Measurements from ENCODE around the gene EBI3.

EBI3 gene

DNA sequence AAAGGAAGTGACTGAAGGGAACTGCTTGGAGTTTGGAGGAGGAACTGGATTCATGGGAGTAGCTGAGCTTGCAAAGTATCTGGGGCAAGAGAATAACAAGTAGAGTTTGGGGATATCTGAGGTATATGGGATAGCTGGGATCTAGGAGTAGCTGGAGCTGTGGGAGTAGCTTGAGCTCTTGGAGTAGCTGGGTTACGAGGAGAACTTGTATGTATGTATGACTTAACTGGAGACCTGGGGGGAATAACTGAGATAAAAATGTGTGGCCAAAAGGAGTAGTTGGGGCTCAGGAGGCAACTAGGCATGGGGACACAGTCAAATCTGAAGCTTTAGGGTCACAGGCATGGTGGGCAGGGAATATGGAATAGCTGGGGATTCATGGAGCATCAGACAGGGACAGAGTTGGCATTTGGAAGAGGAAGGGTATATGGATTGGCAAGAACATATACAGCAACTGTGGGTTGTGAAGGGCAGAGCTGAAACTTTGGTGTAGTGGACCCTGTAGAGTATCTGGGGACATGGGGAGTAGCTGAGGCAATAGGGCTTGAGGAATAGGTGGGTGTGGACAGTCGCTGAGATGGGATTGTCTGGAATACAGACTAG is 28.3 kb upstream of the EBI3 start:
- Histone ChIP-seq H3K4me3 (ENCODE audit: low read length in 2 of 2) (no peak overlapping the region), H3K9ac (ENCODE audit: low read depth in 1 of 2, low read length in 2 of 2) (no peak overlapping the region), H3K27ac (ENCODE audit: low read depth in 2 of 2, low read length in 2 of 2) (no peak overlapping the region), H3K9me3 (ENCODE audit: control insufficient read depth in 2 of 2, low read length in 2 of 2) (no peaks in the 10 kb centered on the region), H3K27me3 (ENCODE audit: control insufficient read depth in 2 of 2, insufficient read depth in 2 of 2, low read length in 2 of 2) (peaks cover 20 to 24% of the 10 kb centered on the region in 2 donors), H3K4me1 (ENCODE audit: control insufficient read depth in 2 of 2, insufficient read depth in 2 of 2, low read length in 2 of 2) (no peaks in the 10 kb centered on the region), H3K36me3 (ENCODE audit: control insufficient read depth in 2 of 2, insufficient read depth in 2 of 2, low read length in 2 of 2) (no peaks in the 10 kb centered on the region)

DNA sequence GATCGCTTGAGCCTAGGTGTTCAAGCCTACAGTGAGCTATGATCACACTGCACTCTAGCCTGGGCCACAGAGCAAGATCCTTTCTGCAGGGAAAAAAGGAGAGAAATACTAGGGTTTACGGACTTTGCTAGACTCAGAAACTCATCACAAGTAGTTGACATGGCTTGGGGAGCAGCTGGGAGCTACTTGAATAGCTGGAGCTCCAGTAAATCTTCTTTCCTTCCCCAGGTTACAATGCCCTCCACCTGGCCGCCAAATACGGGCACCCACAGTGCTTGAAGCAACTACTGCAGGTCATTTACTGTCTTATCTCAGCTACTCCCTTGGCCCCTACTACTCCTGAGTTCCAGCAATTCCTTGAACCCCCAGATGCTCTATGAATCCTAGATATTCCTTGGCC is 27.5 kb upstream of the EBI3 start:
- Histone ChIP-seq H3K4me1 (ENCODE audit: control insufficient read depth in 2 of 2, insufficient read depth in 2 of 2, low read length in 2 of 2) (no peaks in the 10 kb centered on the region), H3K9me3 (ENCODE audit: control insufficient read depth in 2 of 2, low read length in 2 of 2) (no peaks in the 10 kb centered on the region), H3K36me3 (ENCODE audit: control insufficient read depth in 2 of 2, insufficient read depth in 2 of 2, low read length in 2 of 2) (no peaks in the 10 kb centered on the region)

DNA sequence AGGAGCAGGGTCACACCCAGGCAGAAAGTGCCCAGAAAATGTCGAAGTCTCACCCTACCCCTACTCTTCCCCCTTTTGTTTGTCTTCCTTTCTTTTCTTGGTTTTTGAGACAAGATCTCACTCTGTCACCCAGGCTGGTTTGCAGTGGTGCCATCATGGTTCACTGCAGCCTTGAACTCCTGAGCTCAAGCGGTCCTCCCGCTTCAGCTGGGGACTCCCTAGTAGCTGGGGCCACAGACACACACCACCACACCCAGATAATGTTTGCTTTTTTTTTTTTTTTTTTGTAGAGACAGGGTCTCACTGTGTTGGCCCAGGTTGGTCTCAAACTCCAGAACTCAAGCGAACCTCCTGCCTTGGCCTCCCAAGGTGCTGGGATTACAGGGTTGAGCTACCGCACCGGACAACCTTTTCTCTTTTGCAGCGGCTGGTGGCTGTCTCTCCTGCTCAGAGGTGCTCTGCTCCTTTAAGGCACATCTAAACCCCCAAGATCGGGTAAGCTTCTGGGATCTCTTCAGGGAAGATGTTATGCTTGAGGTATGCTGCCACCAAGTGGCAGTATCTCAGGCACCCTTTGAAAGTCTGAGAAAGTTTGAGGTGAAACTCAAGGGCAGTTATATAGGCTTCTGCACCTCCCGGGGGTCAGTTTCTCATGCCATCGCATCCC is 22.4 kb upstream of the EBI3 start:
- H3K27ac ChIP-seq (ENCODE audit: low read depth in 2 of 2, low read length in 2 of 2) = no peak overlapping the region
- no peaks in the 10 kb centered on the region for H3K9me3 ChIP-seq (ENCODE audit: control insufficient read depth in 2 of 2, low read length in 2 of 2)
- no peaks in the 10 kb centered on the region for H3K4me1 ChIP-seq (ENCODE audit: control insufficient read depth in 2 of 2, insufficient read depth in 2 of 2, low read length in 2 of 2)
- no peak overlapping the region for H3K9ac ChIP-seq (ENCODE audit: low read depth in 1 of 2, low read length in 2 of 2)
- no peak overlapping the region for H3K4me3 ChIP-seq (ENCODE audit: low read length in 2 of 2)
- H3K36me3 ChIP-seq (ENCODE audit: control insufficient read depth in 2 of 2, insufficient read depth in 2 of 2, low read length in 2 of 2) = no peaks in the 10 kb centered on the region
- H3K27me3 ChIP-seq (ENCODE audit: control insufficient read depth in 2 of 2, insufficient read depth in 2 of 2, low read length in 2 of 2) = peaks cover 0 to 3% of the 10 kb centered on the region in 2 donors

More for the DNA sequence above, 27.5 kb upstream of the EBI3 start:
- no peak overlapping the region for H3K27ac ChIP-seq (ENCODE audit: low read depth in 2 of 2, low read length in 2 of 2)
- H3K27me3 ChIP-seq (ENCODE audit: control insufficient read depth in 2 of 2, insufficient read depth in 2 of 2, low read length in 2 of 2) = peaks cover 17 to 21% of the 10 kb centered on the region in 2 donors
- H3K4me3 ChIP-seq (ENCODE audit: low read length in 2 of 2) = no peak overlapping the region
- no peak overlapping the region for H3K9ac ChIP-seq (ENCODE audit: low read depth in 1 of 2, low read length in 2 of 2)

DNA sequence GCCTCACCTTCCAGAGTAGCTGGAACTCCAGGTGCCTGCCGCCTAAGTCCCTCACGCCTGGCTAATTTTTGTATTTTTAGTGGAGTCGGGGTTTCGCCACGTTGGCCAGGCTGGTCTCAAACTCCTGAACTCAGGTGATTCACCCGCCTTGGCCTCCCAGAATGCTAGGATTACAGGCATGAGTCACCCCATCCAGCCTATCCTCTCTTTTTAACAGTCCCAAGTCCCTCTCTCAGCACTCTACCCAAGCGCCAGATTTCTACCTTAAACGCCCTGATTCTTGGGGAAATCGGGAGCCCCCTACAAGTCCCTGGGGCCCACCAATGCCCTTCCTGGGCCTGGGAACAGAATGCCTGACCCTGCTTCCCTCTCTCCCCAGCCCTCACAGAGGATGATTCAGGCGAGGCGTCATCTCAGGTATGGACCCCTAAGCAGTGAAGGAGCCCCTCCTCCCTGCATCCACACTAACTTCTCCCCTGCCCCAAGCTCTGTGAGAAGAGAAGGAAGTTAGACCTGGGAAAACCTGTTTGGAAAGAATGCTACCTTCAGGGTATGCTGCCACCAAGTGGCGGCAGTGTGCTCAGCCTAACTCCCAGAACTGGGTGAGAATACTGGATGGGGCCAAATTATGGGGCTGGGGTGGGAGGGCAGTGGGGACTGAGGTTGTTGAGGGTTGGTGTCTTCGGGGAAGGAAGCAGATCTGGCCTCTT is 20.8 kb upstream of the EBI3 start:
- Histone ChIP-seq H3K4me3 (ENCODE audit: low read length in 2 of 2) (no peak overlapping the region), H3K36me3 (ENCODE audit: control insufficient read depth in 2 of 2, insufficient read depth in 2 of 2, low read length in 2 of 2) (no peaks in the 10 kb centered on the region), H3K4me1 (ENCODE audit: control insufficient read depth in 2 of 2, insufficient read depth in 2 of 2, low read length in 2 of 2) (no peaks in the 10 kb centered on the region), H3K9me3 (ENCODE audit: control insufficient read depth in 2 of 2, low read length in 2 of 2) (no peaks in the 10 kb centered on the region), H3K9ac (ENCODE audit: low read depth in 1 of 2, low read length in 2 of 2) (no peak overlapping the region), H3K27me3 (ENCODE audit: control insufficient read depth in 2 of 2, insufficient read depth in 2 of 2, low read length in 2 of 2) (peaks cover 2 to 3% of the 10 kb centered on the region in 2 donors), H3K27ac (ENCODE audit: low read depth in 2 of 2, low read length in 2 of 2) (no peak overlapping the region)

DNA sequence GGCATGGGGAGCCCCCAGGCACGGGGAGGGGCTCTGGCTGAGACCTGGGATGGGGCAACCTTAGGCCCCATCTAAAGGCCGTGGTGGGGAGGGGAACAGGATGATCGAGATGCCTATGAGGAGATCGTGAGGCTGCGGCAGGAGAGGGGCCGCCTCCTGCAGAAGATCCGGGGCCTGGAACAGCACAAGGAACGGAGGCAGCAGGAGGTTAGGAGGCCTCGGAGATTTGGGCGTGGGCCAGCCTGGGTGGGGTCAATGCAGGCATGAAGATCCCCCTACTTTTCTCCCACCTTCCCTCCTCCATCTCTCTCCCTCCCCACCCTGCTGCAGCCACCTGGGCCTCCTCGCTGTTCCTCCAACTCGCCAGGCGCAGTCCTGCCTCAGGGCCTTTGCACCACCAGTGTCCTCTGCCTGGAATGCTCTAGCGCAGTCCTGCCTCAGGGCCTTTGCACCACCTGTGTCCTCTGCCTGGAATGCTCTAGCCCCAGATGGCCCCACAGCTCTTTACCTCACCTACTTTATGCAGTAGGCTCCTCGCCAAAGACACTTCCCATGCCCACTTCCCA is 19.1 kb upstream of the EBI3 start:
- Histone ChIP-seq H3K27me3 (ENCODE audit: control insufficient read depth in 2 of 2, insufficient read depth in 2 of 2, low read length in 2 of 2) (peaks cover 2 to 3% of the 10 kb centered on the region in 2 donors), H3K36me3 (ENCODE audit: control insufficient read depth in 2 of 2, insufficient read depth in 2 of 2, low read length in 2 of 2) (no peaks in the 10 kb centered on the region), H3K9ac (ENCODE audit: low read depth in 1 of 2, low read length in 2 of 2) (no peak overlapping the region), H3K4me1 (ENCODE audit: control insufficient read depth in 2 of 2, insufficient read depth in 2 of 2, low read length in 2 of 2) (no peaks in the 10 kb centered on the region), H3K4me3 (ENCODE audit: low read length in 2 of 2) (no peak overlapping the region), H3K27ac (ENCODE audit: low read depth in 2 of 2, low read length in 2 of 2) (no peak overlapping the region), H3K9me3 (ENCODE audit: control insufficient read depth in 2 of 2, low read length in 2 of 2) (no peaks in the 10 kb centered on the region)

DNA sequence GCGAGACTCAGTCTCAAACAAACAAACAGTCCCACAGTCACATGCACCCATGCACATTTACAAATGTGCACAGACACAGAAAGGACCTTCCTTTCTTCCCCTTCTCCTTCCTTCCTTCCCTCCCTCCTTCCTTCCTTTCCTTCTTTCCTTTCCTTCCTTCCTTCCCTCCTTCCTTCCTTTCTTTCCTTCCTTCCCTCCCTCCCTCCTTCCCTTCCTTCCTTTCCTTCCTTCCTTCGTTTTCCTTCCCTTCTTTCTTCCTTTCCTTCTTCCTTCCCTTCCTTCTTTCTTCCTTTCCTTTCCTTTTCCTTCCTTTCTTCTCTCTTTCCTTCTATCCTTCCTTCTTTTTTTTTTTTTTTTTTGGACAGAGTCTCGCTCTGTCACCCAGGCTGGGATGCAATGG is 16.2 kb upstream of the EBI3 start:
- peaks cover 2 to 3% of the 10 kb centered on the region in 2 donors for H3K27me3 ChIP-seq (ENCODE audit: control insufficient read depth in 2 of 2, insufficient read depth in 2 of 2, low read length in 2 of 2)
- H3K27ac ChIP-seq (ENCODE audit: low read depth in 2 of 2, low read length in 2 of 2) = no peak overlapping the region
- H3K36me3 ChIP-seq (ENCODE audit: control insufficient read depth in 2 of 2, insufficient read depth in 2 of 2, low read length in 2 of 2) = no peaks in the 10 kb centered on the region
- no peaks in the 10 kb centered on the region for H3K9me3 ChIP-seq (ENCODE audit: control insufficient read depth in 2 of 2, low read length in 2 of 2)
- no peak overlapping the region for H3K9ac ChIP-seq (ENCODE audit: low read depth in 1 of 2, low read length in 2 of 2)
- H3K4me3 ChIP-seq (ENCODE audit: low read length in 2 of 2) = no peak overlapping the region
- H3K4me1 ChIP-seq (ENCODE audit: control insufficient read depth in 2 of 2, insufficient read depth in 2 of 2, low read length in 2 of 2) = no peaks in the 10 kb centered on the region

DNA sequence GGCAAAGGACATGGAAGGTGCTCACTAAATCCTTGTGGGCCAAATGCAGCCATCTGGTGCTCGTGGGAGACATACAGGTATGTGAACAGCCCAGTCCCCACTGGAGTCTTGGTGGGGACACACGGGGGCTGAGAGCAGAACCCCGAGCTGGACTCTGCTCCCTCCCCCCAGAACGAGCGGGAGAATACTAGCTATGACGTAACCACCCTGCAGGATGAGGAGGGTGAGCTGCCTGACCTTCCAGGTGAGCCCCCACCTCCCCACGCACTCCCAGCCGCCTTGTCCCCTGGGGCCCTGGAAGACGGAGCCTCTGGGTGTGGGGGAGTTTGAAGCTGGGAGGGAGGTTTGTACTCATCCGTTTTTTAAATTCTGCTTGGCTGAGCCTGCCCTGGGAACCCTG is 13.5 kb upstream of the EBI3 start:
- Histone ChIP-seq H3K9ac (ENCODE audit: low read depth in 1 of 2, low read length in 2 of 2) (no peak overlapping the region), H3K4me3 (ENCODE audit: low read length in 2 of 2) (no peak overlapping the region), H3K27ac (ENCODE audit: low read depth in 2 of 2, low read length in 2 of 2) (no peak overlapping the region), H3K9me3 (ENCODE audit: control insufficient read depth in 2 of 2, low read length in 2 of 2) (no peaks in the 10 kb centered on the region), H3K36me3 (ENCODE audit: control insufficient read depth in 2 of 2, insufficient read depth in 2 of 2, low read length in 2 of 2) (no peaks in the 10 kb centered on the region), H3K27me3 (ENCODE audit: control insufficient read depth in 2 of 2, insufficient read depth in 2 of 2, low read length in 2 of 2) (peaks cover 2 to 3% of the 10 kb centered on the region in 2 donors), H3K4me1 (ENCODE audit: control insufficient read depth in 2 of 2, insufficient read depth in 2 of 2, low read length in 2 of 2) (no peaks in the 10 kb centered on the region)

DNA sequence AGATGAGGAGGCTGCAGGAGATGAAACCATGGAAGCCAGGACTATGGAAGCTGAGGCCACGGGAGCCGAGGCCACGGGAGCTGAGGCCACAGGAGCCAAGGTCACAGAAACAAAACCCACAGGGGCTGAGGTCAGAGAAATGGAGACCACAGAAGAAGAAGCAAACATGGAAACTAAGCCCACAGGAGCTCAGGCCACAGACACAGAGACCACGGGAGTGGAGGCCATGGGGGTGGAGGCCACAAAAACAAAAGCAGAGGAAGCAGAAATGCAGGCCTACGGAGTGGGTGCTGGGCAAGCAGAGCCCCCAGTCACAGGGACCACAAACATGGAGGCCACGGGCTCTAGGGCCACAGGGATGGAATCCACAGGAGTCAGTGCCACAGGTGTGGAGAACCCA is 12.5 kb upstream of the EBI3 start:
- Histone ChIP-seq H3K27me3 (ENCODE audit: control insufficient read depth in 2 of 2, insufficient read depth in 2 of 2, low read length in 2 of 2) (peaks cover 2 to 3% of the 10 kb centered on the region in 2 donors), H3K4me1 (ENCODE audit: control insufficient read depth in 2 of 2, insufficient read depth in 2 of 2, low read length in 2 of 2) (no peaks in the 10 kb centered on the region), H3K36me3 (ENCODE audit: control insufficient read depth in 2 of 2, insufficient read depth in 2 of 2, low read length in 2 of 2) (no peaks in the 10 kb centered on the region), H3K9me3 (ENCODE audit: control insufficient read depth in 2 of 2, low read length in 2 of 2) (no peaks in the 10 kb centered on the region), H3K4me3 (ENCODE audit: low read length in 2 of 2) (no peak overlapping the region), H3K27ac (ENCODE audit: low read depth in 2 of 2, low read length in 2 of 2) (no peak overlapping the region), H3K9ac (ENCODE audit: low read depth in 1 of 2, low read length in 2 of 2) (no peak overlapping the region)

DNA sequence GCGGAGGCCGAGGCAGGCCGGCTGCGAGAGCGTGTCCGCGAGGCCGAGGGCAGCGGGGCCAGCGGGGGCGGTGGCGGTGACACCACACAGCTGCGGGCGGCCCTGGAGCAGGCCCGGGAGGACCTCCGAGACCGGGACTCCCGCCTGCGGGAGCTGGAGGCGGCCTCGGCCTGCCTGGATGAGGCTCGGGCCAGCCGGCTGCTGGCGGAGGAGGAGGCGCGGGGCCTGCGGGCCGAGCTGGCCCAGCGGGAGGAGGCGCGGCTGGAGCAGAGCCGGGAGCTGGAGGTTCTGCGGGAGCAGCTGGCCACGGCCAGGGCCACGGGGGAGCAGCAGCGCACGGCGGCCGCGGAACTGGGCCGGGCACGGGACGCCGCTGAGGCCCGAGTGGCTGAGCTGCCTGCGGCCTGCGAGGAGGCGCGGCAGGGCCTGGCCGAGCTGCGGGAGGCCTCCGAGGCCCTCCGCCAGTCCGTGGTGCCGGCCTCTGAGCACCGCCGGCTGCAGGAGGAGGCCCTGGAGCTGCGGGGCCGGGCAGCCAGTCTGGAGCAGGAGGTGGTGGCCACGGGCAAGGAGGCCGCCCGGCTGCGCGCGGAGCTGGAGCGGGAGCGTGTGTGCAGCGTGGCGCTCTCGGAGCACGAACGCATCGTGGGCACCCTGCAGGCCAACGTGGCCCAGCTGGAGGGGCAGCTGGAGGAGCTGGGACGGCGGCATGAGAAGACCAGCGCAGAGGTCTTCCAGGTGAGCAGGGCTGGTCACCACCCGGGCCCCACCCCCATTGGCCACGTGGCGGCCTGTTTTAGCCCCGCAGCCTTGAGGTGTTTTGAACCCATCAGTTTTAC is 11.7 kb upstream of the EBI3 start:
- no peaks in the 10 kb centered on the region for H3K9me3 ChIP-seq (ENCODE audit: control insufficient read depth in 2 of 2, low read length in 2 of 2)
- H3K27me3 ChIP-seq (ENCODE audit: control insufficient read depth in 2 of 2, insufficient read depth in 2 of 2, low read length in 2 of 2) = no peaks in the 10 kb centered on the region
- no peak overlapping the region for H3K27ac ChIP-seq (ENCODE audit: low read depth in 2 of 2, low read length in 2 of 2)
- H3K4me1 ChIP-seq (ENCODE audit: control insufficient read depth in 2 of 2, insufficient read depth in 2 of 2, low read length in 2 of 2) = no peaks in the 10 kb centered on the region
- H3K4me3 ChIP-seq (ENCODE audit: low read length in 2 of 2) = no peak overlapping the region
- H3K9ac ChIP-seq (ENCODE audit: low read depth in 1 of 2, low read length in 2 of 2) = no peak overlapping the region
- H3K36me3 ChIP-seq (ENCODE audit: control insufficient read depth in 2 of 2, insufficient read depth in 2 of 2, low read length in 2 of 2) = no peaks in the 10 kb centered on the region

Data from mucosa of rectum (tissue), 2 donors.